Kidney epithelial cell (primary cell): ENCODE measurements around the gene NUDT13. TPM values are rescaled to one million over a fixed set of nuclear protein-coding genes. Genes with fewer than 3 reads are reported as not detected.

Experiments used
- DNase-seq: peaks from one replicate; pipeline ENCODE4 v3.0.0-alpha.2; 2010; ENCODE audit warnings: low read depth
- H3K27me3 ChIP-seq: 2 replicates; pipeline ENCODE4 v1.6.0; 2011; ENCODE audit warnings: low read length; ENCODE audit not compliant: control insufficient read depth, insufficient read depth
- H3K36me3 ChIP-seq: 2 replicates; pipeline ENCODE4 v1.5.1; 2011; ENCODE audit warnings: low read length; ENCODE audit not compliant: control insufficient read depth, insufficient read depth
- H3K4me3 ChIP-seq: 2 replicates; pipeline ENCODE4 v1.5.1; 2011; ENCODE audit warnings: low read depth, mild to moderate bottlenecking, control low read depth, low read length
- CTCF ChIP-seq: IDR thresholded peaks from 2 replicates; pipeline ENCODE4 v1.5.1; 2011; ENCODE audit warnings: mild to moderate bottlenecking, moderate library complexity, low read length, control low read depth, inconsistent platforms; ENCODE audit not compliant: insufficient read depth, poor library complexity, severe bottlenecking
- total RNA-seq: library from RNA; depleted of rRNA; stranded (reverse); fragments of >200 nt; gene quantifications from 2 replicates; pipeline ENCODE4 v1.2.3, GENCODE V29; 2015

NUDT13 gene
- total RNA-seq, 1 donor from 2014 or later, result 1.8 TPM

GRCh38 chr10:73152009-73152408 lies 41.8 kb downstream of the NUDT13 start:
- no peaks in the 10 kb centered on the region for H3K27me3 ChIP-seq
- H3K4me3 ChIP-seq, result no peak overlapping the region
- DNase-seq, result no peak
- peaks cover 2% of the 10 kb centered on the region for H3K36me3 ChIP-seq
- TF ChIP-seq CTCF, result no peak

- Histone ChIP-seq H3K27me3 (no peaks in the 10 kb centered on the region), H3K4me3 (no peak overlapping the region), H3K36me3 (no peaks in the 10 kb centered on the region)
- TF ChIP-seq CTCF, result no peak
- DNase-seq, result no peak
These were observed 45.8 kb downstream of the NUDT13 start for GRCh38 chr10:73156054-73156453.

GRCh38 chr10:73159038-73159648 lies 48.9 kb downstream of the NUDT13 start:
- TF ChIP-seq CTCF, result peak; percentile 73
- Histone ChIP-seq H3K36me3 (no peaks in the 10 kb centered on the region), H3K27me3 (no peaks in the 10 kb centered on the region), H3K4me3 (no peak overlapping the region)
- DNase-seq, result no peak

DNA sequence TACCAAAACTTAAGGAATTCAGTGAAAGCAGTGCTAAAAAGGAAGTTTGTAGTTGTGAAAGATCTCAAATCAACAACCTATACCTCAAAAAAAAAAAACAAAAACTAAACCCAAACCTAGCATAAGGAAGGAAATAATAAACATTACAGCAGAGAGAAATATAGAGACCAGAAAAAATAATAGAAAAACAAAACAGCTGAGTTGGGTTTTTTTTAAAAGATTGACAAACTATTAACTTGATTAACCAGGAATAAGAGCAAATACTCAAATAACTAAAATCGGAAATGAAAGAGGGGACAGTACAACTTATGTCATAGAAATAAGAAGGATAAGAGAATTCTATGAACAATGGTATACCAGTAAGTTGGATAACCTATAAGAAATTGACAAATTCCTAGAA lies 50.8 kb downstream of the NUDT13 start:
- H3K27me3 ChIP-seq, result no peaks in the 10 kb centered on the region
- no peak for DNase-seq
- no peak overlapping the region for H3K4me3 ChIP-seq
- TF ChIP-seq CTCF, result no peak
- H3K36me3 ChIP-seq, result no peaks in the 10 kb centered on the region

GRCh38 chr10:73161662-73162061 lies 51.4 kb downstream of the NUDT13 start:
- no peak for TF ChIP-seq CTCF
- no peak for DNase-seq
- Histone ChIP-seq H3K36me3 (no peaks in the 10 kb centered on the region), H3K4me3 (no peak overlapping the region), H3K27me3 (no peaks in the 10 kb centered on the region)

DNA sequence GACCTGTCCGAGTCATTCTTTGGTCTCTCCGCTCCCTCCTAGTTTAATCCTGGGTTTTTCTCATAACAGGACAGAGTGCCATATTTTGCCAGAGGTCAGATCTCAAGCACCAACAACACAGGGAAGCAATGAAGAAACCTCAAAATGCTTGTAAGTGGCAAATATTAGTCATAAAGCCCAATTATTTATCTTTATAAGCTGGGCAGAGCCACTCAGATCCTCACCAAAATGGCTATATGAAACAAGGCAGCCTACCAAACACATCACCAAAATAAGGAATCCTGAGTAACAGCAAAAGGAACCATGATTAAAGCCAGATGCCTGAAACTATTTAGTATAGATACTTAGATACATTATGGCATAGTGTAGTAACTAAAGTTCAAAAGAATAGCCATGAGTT lies 52.8 kb downstream of the NUDT13 start:
- H3K4me3 ChIP-seq, result no peak overlapping the region
- no peak for DNase-seq
- H3K27me3 ChIP-seq, result no peaks in the 10 kb centered on the region
- TF ChIP-seq CTCF, result no peak
- no peaks in the 10 kb centered on the region for H3K36me3 ChIP-seq
